Transverse colon (tissue), 4 donors: ENCODE results near the gene KNOP1. TPM values are rescaled to one million over a fixed set of nuclear protein-coding genes. Genes with fewer than 3 reads are reported as not detected.
"Not testable (repeated sequence)": the region's sequence is repeated elsewhere in the genome, so short reads cannot be mapped to it uniquely, and the experiment has no call there.

ENCODE experiments used
- DNase-seq: peaks from one replicate; pipeline ENCODE4 v3.0.0-alpha.2; 2019
- H3K27ac ChIP-seq, 4 donors: fragments of 200-600 bp; sonication (generic); 2 replicates each; pipeline ENCODE4 v1.5.1; 2016 to 2018; ENCODE audit warnings: inconsistent platforms in 4 of 4
- H3K27me3 ChIP-seq: fragments of 200-600 bp; sonication (generic); 2 replicates; pipeline ENCODE4 v1.5.1; 2017; ENCODE audit warnings: inconsistent platforms
- H3K36me3 ChIP-seq, 4 donors: fragments of 200-600 bp; sonication (generic); 2 replicates each; pipeline ENCODE4 v1.5.1; 2017 to 2019; ENCODE audit warnings: inconsistent platforms in 4 of 4
- H3K4me1 ChIP-seq, 4 donors: fragments of 200-600 bp; sonication (generic); 2 replicates each; pipeline ENCODE4 v1.5.1; 2017 to 2020; ENCODE audit warnings: inconsistent platforms in 4 of 4
- H3K4me3 ChIP-seq, 4 donors: fragments of 200-600 bp; sonication (generic); 1 replicate in 1 of 4; 2 replicates in 3 of 4; pipeline versions ENCODE4 v1.5.1 to v1.6.1; 2017 to 2019; ENCODE audit warnings: inconsistent platforms in 4 of 4
- H3K9me3 ChIP-seq, 2 donors: fragments of 200-600 bp; sonication (generic); 2 replicates each; pipeline ENCODE4 v1.5.1; 2017 to 2019; ENCODE audit warnings: inconsistent platforms in 2 of 2
- EP300 ChIP-seq: sonication (generic); formaldehyde crosslinking; IDR thresholded peaks from one replicate; pipeline ENCODE4 v1.6.1; 2017; ENCODE audit warnings: antibody characterized with exemption, low read depth
- POLR2A ChIP-seq: fragments of 450-650 bp; IDR thresholded peaks from one replicate; pipeline ENCODE4 v1.6.1; 2016; ENCODE audit warnings: antibody characterized with exemption, mild to moderate bottlenecking, moderate library complexity
- POLR2AphosphoS5 ChIP-seq, 3 donors: sonication (generic); formaldehyde crosslinking; IDR thresholded peaks; one replicate each; pipeline ENCODE4 v1.6.1; 2016; ENCODE audit warnings: antibody characterized with exemption in 3 of 3
- WGBS, 2 donors: methylation state at CpG; one replicate each; pipeline ENCODE4 v1.1.5; 2018; ENCODE audit warnings: low coverage in 1 of 2; 5-methylcytosine and 5-hydroxymethylcytosine counted together
- in situ Hi-C, 4 donors: fragments of 200-750 bp; cut with MboI; loops; one replicate each; pipeline versions ENCODE4 v1.15.0 to v1.15.1; 2017; ENCODE audit warnings: low sequenced_read_pairs in 3 of 4, low pct_ligation_motif_present in 1 of 4, low pct_unique_long_range_greater_than_20kb in 1 of 4
- intact Hi-C: fragments of 100-400 bp; cut with DNase I; formaldehyde crosslinking; loops from one replicate; pipeline ENCODE4 v1.15.1; 2023; ENCODE audit warnings: low total_unique reads
- total RNA-seq, 4 donors: library from RNA; depleted of rRNA; stranded (reverse); fragments of >200 nt; gene quantifications; one replicate each; pipeline ENCODE4 v1.1.0, GENCODE V29; 2016
- TF ChIP-seq, protein P1 (sequence below), 5 experiments: fragments of 200-600 bp in 3 of 5; fragments of 450-650 bp in 2 of 5; sonication (generic) in 3 of 5; IDR thresholded peaks; 1 replicate in 2 of 5; 2 replicates in 3 of 5; pipeline ENCODE4 v1.5.1; 2016 to 2017; ENCODE audit warnings: antibody characterized with exemption in 5 of 5, inconsistent platforms in 3 of 5, mild to moderate bottlenecking in 2 of 5, moderate library complexity in 1 of 5

The KNOP1 gene
- total RNA-seq, 4 donors from 2014 or later = 4.4 to 25.8 (median 12.7) TPM

GRCh38 chr16:19674485-19674884 is 43.5 kb downstream of the KNOP1 start:
- Histone ChIP-seq H3K4me1 (no peaks in the 10 kb centered on the region), H3K27me3 (no peaks in the 10 kb centered on the region), H3K27ac (no peak overlapping the region), H3K4me3 (no peak overlapping the region), H3K9me3 (no peaks in the 10 kb centered on the region), H3K36me3 (peaks cover 0 to 20% (median 1%) of the 10 kb centered on the region in 4 donors)
- intact Hi-C loops (no loop called here), in situ Hi-C loops (no loop called here)
- TF ChIP-seq POLR2AphosphoS5 (IDR thresholded peaks at IDR 0.05) (no peak), POLR2A (no peak), EP300 (no peak)
- TF ChIP-seq, protein P1, sequence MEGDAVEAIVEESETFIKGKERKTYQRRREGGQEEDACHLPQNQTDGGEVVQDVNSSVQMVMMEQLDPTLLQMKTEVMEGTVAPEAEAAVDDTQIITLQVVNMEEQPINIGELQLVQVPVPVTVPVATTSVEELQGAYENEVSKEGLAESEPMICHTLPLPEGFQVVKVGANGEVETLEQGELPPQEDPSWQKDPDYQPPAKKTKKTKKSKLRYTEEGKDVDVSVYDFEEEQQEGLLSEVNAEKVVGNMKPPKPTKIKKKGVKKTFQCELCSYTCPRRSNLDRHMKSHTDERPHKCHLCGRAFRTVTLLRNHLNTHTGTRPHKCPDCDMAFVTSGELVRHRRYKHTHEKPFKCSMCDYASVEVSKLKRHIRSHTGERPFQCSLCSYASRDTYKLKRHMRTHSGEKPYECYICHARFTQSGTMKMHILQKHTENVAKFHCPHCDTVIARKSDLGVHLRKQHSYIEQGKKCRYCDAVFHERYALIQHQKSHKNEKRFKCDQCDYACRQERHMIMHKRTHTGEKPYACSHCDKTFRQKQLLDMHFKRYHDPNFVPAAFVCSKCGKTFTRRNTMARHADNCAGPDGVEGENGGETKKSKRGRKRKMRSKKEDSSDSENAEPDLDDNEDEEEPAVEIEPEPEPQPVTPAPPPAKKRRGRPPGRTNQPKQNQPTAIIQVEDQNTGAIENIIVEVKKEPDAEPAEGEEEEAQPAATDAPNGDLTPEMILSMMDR (IDR thresholded peaks at IDR 0.05) = no peak
- WGBS, 2 donors = 96 to 100% methylated on average over 4 to 5 of the region's 5 CpGs
- no peak for DNase-seq

DNA sequence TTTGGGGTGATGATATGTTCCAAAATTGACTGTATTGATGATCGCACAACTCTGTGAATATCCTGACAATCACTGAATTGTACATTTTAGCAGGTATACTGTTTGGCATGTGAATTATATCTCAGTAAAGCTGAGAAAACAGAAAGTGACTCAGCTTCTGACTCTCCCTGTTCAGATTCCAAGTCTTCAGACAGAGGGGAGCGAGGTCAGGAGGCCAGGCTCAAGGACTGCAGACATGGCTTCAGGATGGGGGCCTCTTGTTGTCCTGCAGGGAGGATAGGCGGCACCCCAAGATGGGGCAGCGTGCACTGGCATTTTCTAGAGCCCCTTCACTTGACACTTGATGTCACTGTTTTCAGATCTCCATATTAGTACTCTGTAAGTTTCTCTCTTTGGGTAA is 45.6 kb downstream of the KNOP1 start:
- no peak for TF ChIP-seq POLR2AphosphoS5 (IDR thresholded peaks at IDR 0.05)
- no peak for TF ChIP-seq POLR2A
- TF ChIP-seq EP300 = no peak
- TF ChIP-seq, protein P1 (IDR thresholded peaks at IDR 0.05) = no peak
- Histone ChIP-seq H3K36me3 (peaks cover 0 to 30% (median 4%) of the 10 kb centered on the region in 4 donors), H3K4me1 (no peaks in the 10 kb centered on the region), H3K27me3 (no peaks in the 10 kb centered on the region), H3K4me3 (no peak overlapping the region), H3K27ac (no peak overlapping the region), H3K9me3 (no peaks in the 10 kb centered on the region)
- DNase-seq = no peak
- intact Hi-C loops = no loop called here
- whole genome bisulfite sequencing, 2 donors = 98 to 100% methylated on average over 3 to 4 of the region's 4 CpGs
- in situ Hi-C loops = no loop called here

GRCh38 chr16:19666477-19666876 is 51.5 kb downstream of the KNOP1 start:
- TF ChIP-seq POLR2AphosphoS5 (IDR thresholded peaks at IDR 0.05) (no peak), EP300 (no peak), POLR2A (no peak)
- TF ChIP-seq, protein P1 (IDR thresholded peaks at IDR 0.05) = no peak
- DNase-seq = no peak
- in situ Hi-C loops (no loop called here), intact Hi-C loops (no loop called here)
- Histone ChIP-seq H3K27ac (no peak overlapping the region), H3K36me3 (peaks cover 0 to 26% (median 6%) of the 10 kb centered on the region in 4 donors), H3K4me3 (no peak overlapping the region), H3K4me1 (peaks cover 0 to 7% (median 0%) of the 10 kb centered on the region in 4 donors), H3K9me3 (no peaks in the 10 kb centered on the region), H3K27me3 (no peaks in the 10 kb centered on the region)
- 51 to 53% methylated on average over 3 of the region's 3 CpGs for WGBS, 2 donors

DNA sequence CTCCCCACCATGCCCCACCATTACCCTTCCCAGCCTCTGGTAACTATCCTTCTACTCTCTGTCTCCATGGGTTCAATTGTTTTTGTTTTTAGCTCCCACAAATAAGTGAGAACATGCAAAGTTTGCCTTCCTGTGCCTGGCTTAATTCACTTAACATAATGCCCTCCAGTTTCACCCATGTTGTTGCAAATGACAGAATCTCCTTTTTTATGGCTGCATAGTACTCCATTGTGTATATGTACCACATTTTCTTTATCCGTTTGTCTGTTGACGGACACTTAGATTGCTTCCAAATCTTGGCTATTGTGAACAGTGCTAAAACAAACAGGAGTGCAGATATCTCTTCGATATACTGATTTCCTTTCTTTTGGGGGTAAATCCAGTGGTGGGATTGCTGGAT is 52.7 kb downstream of the KNOP1 start:
- DNase-seq, H3K4me1 ChIP-seq, in situ Hi-C loops, H3K9me3 ChIP-seq, H3K27ac ChIP-seq, H3K4me3 ChIP-seq, intact Hi-C loops, H3K27me3 ChIP-seq: not testable (repeated sequence)
- H3K36me3 ChIP-seq = peaks cover 0 to 22% (median 6%) of the 10 kb centered on the region in 4 donors
- 95 to 100% methylated on average over 3 of the region's 3 CpGs for WGBS, 2 donors

GRCh38 chr16:19664166-19664565 is 53.9 kb downstream of the KNOP1 start:
- in situ Hi-C loops = no loop called here
- Histone ChIP-seq H3K4me1 (peaks cover 0 to 7% (median 0%) of the 10 kb centered on the region in 4 donors), H3K4me3 (no peak overlapping the region), H3K36me3 (peaks cover 0 to 11% (median 3%) of the 10 kb centered on the region in 4 donors), H3K9me3 (no peaks in the 10 kb centered on the region), H3K27ac (no peak overlapping the region), H3K27me3 (no peaks in the 10 kb centered on the region)
- WGBS, 2 donors = 96 to 98% methylated on average over 6 of the region's 6 CpGs
- no peak for DNase-seq
- no peak for TF ChIP-seq POLR2AphosphoS5 (IDR thresholded peaks at IDR 0.05)
- no peak for TF ChIP-seq EP300
- TF ChIP-seq, protein P1 (IDR thresholded peaks at IDR 0.05) = no peak
- TF ChIP-seq POLR2A = no peak
- intact Hi-C loops = no loop called here
